WTC11 (cell line): ENCODE measurements around the gene LRRTM3. TPM values are rescaled to one million over a fixed set of nuclear protein-coding genes. Genes with fewer than 3 reads are reported as not detected.

Experiments used
- ATAC-seq: fragments of 200-7000 bp; cut with Tn5 transposase; 2 replicates; pipeline ENCODE4 v1.10.0; 2021; ENCODE audit warnings: mild to moderate bottlenecking, moderate library complexity
- CTCF ChIA-PET: fragments of 300-600 bp; sonication (Branson Sonifier 250); formaldehyde crosslinking; loops from one replicate; lab custom pipeline; 2021; ENCODE audit warnings: antibody characterized with exemption; lab: Charles Lee
- POLR2A ChIA-PET: fragments of 350-600 bp; sonication (Branson Sonifier 250); formaldehyde crosslinking; loops from one replicate; lab custom pipeline; 2021; ENCODE audit warnings: antibody characterized with exemption; lab: Charles Lee
- DNase-seq: peaks from one replicate; pipeline ENCODE4 v3.0.0; 2021; ENCODE audit warnings: low spot score
- H3K27ac Mint-ChIP-seq: 2 replicates; pipeline ENCODE4 v1.8.0; 2021; ENCODE audit warnings: mixed read lengths
- H3K27me3 Mint-ChIP-seq: 2 replicates; pipeline ENCODE4 v1.8.0; 2021; ENCODE audit warnings: low read depth, mild to moderate bottlenecking, moderate library complexity, mixed read lengths
- H3K36me3 Mint-ChIP-seq: 2 replicates; pipeline ENCODE4 v1.8.0; 2021; ENCODE audit warnings: mixed read lengths
- H3K4me1 Mint-ChIP-seq: 2 replicates; pipeline ENCODE4 v1.8.0; 2022; ENCODE audit warnings: mixed read lengths
- H3K4me3 Mint-ChIP-seq: 2 replicates; pipeline ENCODE4 v1.8.0; 2021; ENCODE audit warnings: mild to moderate bottlenecking, moderate library complexity, mixed read lengths
- H3K9me3 Mint-ChIP-seq: 2 replicates; pipeline ENCODE4 v1.8.0; 2021; ENCODE audit warnings: mixed read lengths
- ATF1 ChIP-seq: sonication (generic); formaldehyde crosslinking; IDR thresholded peaks from 2 replicates; pipeline ENCODE4 v1.8.1; 2023; ENCODE audit warnings: mild to moderate bottlenecking, moderate library complexity, missing genetic modification reagents
- CTCF ChIP-seq: fragments of 200-600 bp; IDR thresholded peaks from 2 replicates; pipeline ENCODE4 v1.8.0; 2022; ENCODE audit warnings: antibody characterized with exemption
- EMX1 ChIP-seq: fragments of 250-450 bp; sonication (Bioruptor Pico); IDR thresholded peaks from 2 replicates; pipeline ENCODE4 v1.8.0; 2021; ENCODE audit warnings: mild to moderate bottlenecking
- FOXK1 ChIP-seq: sonication (generic); formaldehyde crosslinking; IDR thresholded peaks from 2 replicates; pipeline ENCODE4 v1.8.0; 2022; ENCODE audit warnings: mild to moderate bottlenecking, moderate library complexity, missing genetic modification reagents
- FOXP4 ChIP-seq: sonication (generic); formaldehyde crosslinking; IDR thresholded peaks from 2 replicates; pipeline ENCODE4 v1.8.0; 2022; ENCODE audit warnings: mild to moderate bottlenecking, missing genetic modification reagents
- JAZF1 ChIP-seq: fragments of 250-450 bp; sonication (Bioruptor Pico); IDR thresholded peaks from 2 replicates; pipeline ENCODE4 v1.9.0; 2021; ENCODE audit warnings: moderate library complexity, mild to moderate bottlenecking, inconsistent platforms
- JUN ChIP-seq: sonication (generic); formaldehyde crosslinking; IDR thresholded peaks from 2 replicates; pipeline ENCODE4 v1.8.0; 2023; ENCODE audit warnings: mild to moderate bottlenecking, missing genetic modification reagents
- MYBL2 ChIP-seq: sonication (generic); formaldehyde crosslinking; IDR thresholded peaks from 2 replicates; pipeline ENCODE4 v1.8.1; 2023; ENCODE audit warnings: mild to moderate bottlenecking, moderate library complexity, missing genetic modification reagents
- NFATC4 ChIP-seq: fragments of 250-450 bp; sonication (Bioruptor Pico); IDR thresholded peaks from 2 replicates; pipeline ENCODE4 v1.9.0; 2021; ENCODE audit warnings: mild to moderate bottlenecking
- OVOL2 ChIP-seq: fragments of 250-450 bp; sonication (Bioruptor Pico); IDR thresholded peaks from 2 replicates; pipeline ENCODE4 v1.9.0; 2021; ENCODE audit warnings: mild to moderate bottlenecking, borderline replicate concordance
- PRRX2 ChIP-seq: fragments of 250-450 bp; sonication (Bioruptor Pico); IDR thresholded peaks from 2 replicates; pipeline ENCODE4 v1.8.0; 2021; ENCODE audit warnings: mild to moderate bottlenecking
- RORB ChIP-seq: fragments of 250-450 bp; sonication (Bioruptor Pico); IDR thresholded peaks from 2 replicates; pipeline ENCODE4 v1.9.0; 2021; ENCODE audit warnings: mild to moderate bottlenecking
- SMAD4 ChIP-seq: sonication (generic); formaldehyde crosslinking; IDR thresholded peaks from 2 replicates; pipeline ENCODE4 v1.8.0; 2022; ENCODE audit warnings: mild to moderate bottlenecking, missing genetic modification reagents
- TP53 ChIP-seq: sonication (generic); formaldehyde crosslinking; IDR thresholded peaks from 2 replicates; pipeline ENCODE4 v1.8.1; 2023; ENCODE audit warnings: mild to moderate bottlenecking, missing genetic modification reagents
- USF1 ChIP-seq: sonication (generic); formaldehyde crosslinking; IDR thresholded peaks from 2 replicates; pipeline ENCODE4 v1.8.0; 2022; ENCODE audit warnings: mild to moderate bottlenecking, missing genetic modification reagents
- ZBTB21 ChIP-seq: sonication (generic); formaldehyde crosslinking; IDR thresholded peaks from 2 replicates; pipeline ENCODE4 v1.8.1; 2023; ENCODE audit warnings: mild to moderate bottlenecking, missing genetic modification reagents, borderline replicate concordance
- ZMAT4 ChIP-seq: fragments of 250-450 bp; sonication (Bioruptor Pico); IDR thresholded peaks from 2 replicates; pipeline ENCODE4 v1.9.0; 2021; ENCODE audit warnings: mild to moderate bottlenecking
- ZNF219 ChIP-seq: sonication (generic); formaldehyde crosslinking; IDR thresholded peaks from 2 replicates; pipeline ENCODE4 v1.8.0; 2023; ENCODE audit warnings: missing genetic modification reagents, mild to moderate bottlenecking, borderline replicate concordance
- ZNF317 ChIP-seq: sonication (generic); formaldehyde crosslinking; IDR thresholded peaks from 2 replicates; pipeline ENCODE4 v1.8.1; 2023; ENCODE audit warnings: low read depth, mild to moderate bottlenecking, moderate library complexity, missing genetic modification reagents, borderline replicate concordance
- ZNF512 ChIP-seq: sonication (generic); formaldehyde crosslinking; IDR thresholded peaks from 2 replicates; pipeline ENCODE4 v1.8.1; 2022; ENCODE audit warnings: missing genetic modification reagents, borderline replicate concordance
- total RNA-seq: library from RNA; stranded (reverse); gene quantifications from 3 replicates; pipeline ENCODE4 v1.2.3, GENCODE V29; 2021

Gene LRRTM3
- total RNA-seq, 1 experiment from 2014 or later: 0.52 TPM

GRCh38 chr10:66927251-66927935 lies 1.6 kb downstream of the LRRTM3 start:
- H3K4me1 Mint-ChIP-seq: peaks cover 75% of the 10 kb centered on the region
- H3K27ac Mint-ChIP-seq: no peak overlapping the region
- H3K9me3 Mint-ChIP-seq: no peaks in the 10 kb centered on the region
- no peaks in the 10 kb centered on the region for H3K36me3 Mint-ChIP-seq
- H3K27me3 Mint-ChIP-seq: peaks cover 30% of the 10 kb centered on the region
- DNase-seq (no peak), ATAC-seq (no peak)
- ChIA-PET CTCF (interaction anchor here (0.6 to 3.3 kb wide), 5 partner anchors 11 to 851 kb away, joined by 4 to 36 read pairs (median 7); no protein-coding TSS in a partner anchor), POLR2A (no interaction called here)
- peak overlapping the region; percentile 82 for H3K4me3 Mint-ChIP-seq
- TF ChIP-seq PRRX2 (no peak), FOXK1 (no peak), JAZF1 (CRISPR knock-in tag) (no peak), NFATC4 (CRISPR knock-in tag) (no peak), MYBL2 (CRISPR knock-in tag) (no peak), ZMAT4 (no peak), TP53 (no peak), FOXP4 (CRISPR knock-in tag) (no peak), JUN (CRISPR knock-in tag) (no peak), RORB (no peak), ZNF512 (CRISPR knock-in tag) (no peak), ATF1 (CRISPR knock-in tag) (no peak), ZNF219 (CRISPR knock-in tag) (no peak), EMX1 (CRISPR knock-in tag) (no peak), OVOL2 (no peak), CTCF (no peak), SMAD4 (CRISPR knock-in tag) (no peak), USF1 (CRISPR knock-in tag) (no peak), ZNF317 (CRISPR knock-in tag) (no peak)

GRCh38 chr10:66927971-66928770 lies 2.3 kb downstream of the LRRTM3 start:
- H3K4me3 Mint-ChIP-seq: peak overlapping the region; percentile 82
- ChIA-PET POLR2A (no interaction called here), CTCF (interaction anchor here (1.5 to 3.3 kb wide), 4 partner anchors 11 to 603 kb away, joined by 4 to 36 read pairs (median 8); no protein-coding TSS in a partner anchor)
- H3K27ac Mint-ChIP-seq: no peak overlapping the region
- H3K27me3 Mint-ChIP-seq: peaks cover 30% of the 10 kb centered on the region
- H3K4me1 Mint-ChIP-seq: peaks cover 72% of the 10 kb centered on the region
- ATAC-seq: peak; percentile 5; the same call in 1 of the 2 replicates
- DNase-seq: peak; percentile 23
- no peaks in the 10 kb centered on the region for H3K36me3 Mint-ChIP-seq
- TF ChIP-seq ZBTB21 (CRISPR knock-in tag): 0 out of 2 replicates have a peak, but pooled peaks have one; percentile 30
- TF ChIP-seq NFATC4 (CRISPR knock-in tag): no peak
- TF ChIP-seq, all 79 proteins: peak for 1
- no peaks in the 10 kb centered on the region for H3K9me3 Mint-ChIP-seq
